GM21381 (cell line): ENCODE data around the gene ATF7IP.

ENCODE experiments used
- ATAC-seq: cut with Tn5 transposase; IDR thresholded peaks from one replicate; pipeline ENCODE4 v1.9.1; 2021; ENCODE audit warnings: mild to moderate bottlenecking, moderate library complexity; ENCODE audit not compliant: unreplicated experiment

The ATF7IP gene

GRCh38 chr12:14410841-14411569, 45.5 kb downstream of the ATF7IP start:
- no peak for ATAC-seq

- no peak for ATAC-seq
Measured at GRCh38 chr12:14416658-14417057, 51.2 kb downstream of the ATF7IP start.

GRCh38 chr12:14417715-14418114, 52.2 kb downstream of the ATF7IP start:
- ATAC-seq = no peak

GRCh38 chr12:14418451-14418890, 53.0 kb downstream of the ATF7IP start:
- no peak for ATAC-seq

GRCh38 chr12:14422516-14423230, 57.2 kb downstream of the ATF7IP start:
- ATAC-seq = no peak

- ATAC-seq = no peak
Measured at GRCh38 chr12:14424545-14424944, 59.1 kb downstream of the ATF7IP start.

GRCh38 chr12:14426792-14427191, 61.3 kb downstream of the ATF7IP start:
- ATAC-seq = no peak

GRCh38 chr12:14427929-14428328, 62.4 kb downstream of the ATF7IP start:
- ATAC-seq = no peak

GRCh38 chr12:14430394-14430986, 65.0 kb downstream of the ATF7IP start:
- no peak for ATAC-seq

GRCh38 chr12:14431975-14432374, 66.5 kb downstream of the ATF7IP start:
- ATAC-seq = no peak

GRCh38 chr12:14435627-14436026, 70.1 kb downstream of the ATF7IP start:
- no peak for ATAC-seq

- ATAC-seq = no peak
Measured at GRCh38 chr12:14442221-14442881, 76.9 kb downstream of the ATF7IP start.

- no peak for ATAC-seq
Measured at GRCh38 chr12:14443531-14443930, 78.0 kb downstream of the ATF7IP start.

- ATAC-seq = no peak
Measured at GRCh38 chr12:14450479-14450878, 85.0 kb downstream of the ATF7IP start.

GRCh38 chr12:14452336-14452735, 86.9 kb downstream of the ATF7IP start:
- ATAC-seq = no peak

- no peak for ATAC-seq
Measured at GRCh38 chr12:14452865-14453264, 87.4 kb downstream of the ATF7IP start.

GRCh38 chr12:14454098-14454907, 88.8 kb downstream of the ATF7IP start:
- ATAC-seq = peak; percentile 70

- ATAC-seq = no peak
Measured at GRCh38 chr12:14460212-14460841, 94.8 kb downstream of the ATF7IP start.

- ATAC-seq = no peak
Measured at GRCh38 chr12:14471497-14471896, 106.0 kb downstream of the ATF7IP start.

- ATAC-seq = no peak
Measured at GRCh38 chr12:14473707-14474287, 108.3 kb downstream of the ATF7IP start.
